ENCODE data around the gene KNDC1.
"Not testable (repeated sequence)": the region's sequence is repeated elsewhere in the genome, so short reads cannot be mapped to it uniquely, and the experiment has no call there.

Gene KNDC1

GRCh38 chr10:133131734-133132472, 28.1 kb upstream of the KNDC1 start:
- CTCF ChIA-PET = interaction anchor here (0.6 to 1.4 kb wide), 2 partner anchors 12 to 227 kb away, joined by 3 to 4 read pairs; no protein-coding TSS in a partner anchor

GRCh38 chr10:133132473-133133291, 27.3 kb upstream of the KNDC1 start:
- TF ChIP-seq FOXM1 (IDR thresholded peaks at IDR 0.05; ENCODE audit: borderline replicate concordance) = no peak
- no peak for TF ChIP-seq FOXA1 (IDR thresholded peaks at IDR 0.05)
- TF ChIP-seq ARNT (IDR thresholded peaks at IDR 0.05) = no peak
- TF ChIP-seq ZNF384 (IDR thresholded peaks at IDR 0.05) = no peak
- ChIA-PET CTCF (interaction anchor here (1.4 kb wide), 1 partner anchor 11 kb away, joined by 4 read pairs; no protein-coding TSS in a partner anchor), POLR2A (no interaction called here)
- DNase-seq (ENCODE audit: extremely low spot score) = no peak

More at GRCh38 chr10:133131734-133132472, 28.1 kb upstream of the KNDC1 start:
- no peak for DNase-seq (ENCODE audit: extremely low spot score)
- TF ChIP-seq NFRKB (IDR thresholded peaks at IDR 0.05) (no peak), ARNT (IDR thresholded peaks at IDR 0.05) (no peak), BHLHE40 (IDR thresholded peaks at IDR 0.05; ENCODE audit: borderline replicate concordance) (no peak), HDGF (IDR thresholded peaks at IDR 0.05; ENCODE audit: borderline replicate concordance) (no peak), LEF1 (IDR thresholded peaks at IDR 0.05; ENCODE audit: borderline replicate concordance) (no peak), ELF4 (IDR thresholded peaks at IDR 0.05) (no peak), CTBP1 (IDR thresholded peaks at IDR 0.05; ENCODE audit: borderline replicate concordance) (no peak), FOXK2 (IDR thresholded peaks at IDR 0.05) (no peak), SP1 (IDR thresholded peaks at IDR 0.05) (no peak), FOXA1 (IDR thresholded peaks at IDR 0.05) (no peak), TARDBP (IDR thresholded peaks at IDR 0.05) (no peak), ZNF384 (IDR thresholded peaks at IDR 0.05) (no peak), FOXM1 (IDR thresholded peaks at IDR 0.05; ENCODE audit: borderline replicate concordance) (no peak), PKNOX1 (IDR thresholded peaks at IDR 0.05) (no peak), L3MBTL2 (conservative IDR thresholded peaks at IDR 0.05) (no peak)
- POLR2A ChIA-PET = no interaction called here

GRCh38 chr10:133133471-133134231, 26.4 kb upstream of the KNDC1 start:
- ChIA-PET POLR2A (no interaction called here), CTCF (interaction anchor here (1.4 kb wide), 1 partner anchor 10 kb away, joined by 4 read pairs; no protein-coding TSS in a partner anchor)
- no peak for DNase-seq (ENCODE audit: extremely low spot score)
- TF ChIP-seq FOXA1 (IDR thresholded peaks at IDR 0.05) = no peak
- TF ChIP-seq ARNT (IDR thresholded peaks at IDR 0.05) = no peak
- no peak for TF ChIP-seq TARDBP (IDR thresholded peaks at IDR 0.05)
- no peak for TF ChIP-seq SUZ12 (IDR thresholded peaks at IDR 0.05)
- TF ChIP-seq LEF1 (IDR thresholded peaks at IDR 0.05; ENCODE audit: borderline replicate concordance) = no peak

GRCh38 chr10:133134411-133135115, 25.5 kb upstream of the KNDC1 start:
- no peak for TF ChIP-seq ZNF384 (IDR thresholded peaks at IDR 0.05)
- TF ChIP-seq FOXA1 (IDR thresholded peaks at IDR 0.05) = no peak
- TF ChIP-seq LEF1 (IDR thresholded peaks at IDR 0.05; ENCODE audit: borderline replicate concordance) = no peak
- TF ChIP-seq CTBP1 (IDR thresholded peaks at IDR 0.05; ENCODE audit: borderline replicate concordance) = no peak
- TF ChIP-seq NFRKB (IDR thresholded peaks at IDR 0.05) = no peak
- no peak for TF ChIP-seq PKNOX1 (IDR thresholded peaks at IDR 0.05)
- no peak for TF ChIP-seq ARNT (IDR thresholded peaks at IDR 0.05)
- no peak for TF ChIP-seq L3MBTL2 (conservative IDR thresholded peaks at IDR 0.05)
- TF ChIP-seq SUZ12 (IDR thresholded peaks at IDR 0.05) = no peak
- TF ChIP-seq HDGF (IDR thresholded peaks at IDR 0.05; ENCODE audit: borderline replicate concordance) = no peak
- no peak for TF ChIP-seq BHLHE40 (IDR thresholded peaks at IDR 0.05; ENCODE audit: borderline replicate concordance)
- TF ChIP-seq FOXM1 (IDR thresholded peaks at IDR 0.05; ENCODE audit: borderline replicate concordance) = no peak
- no peak for TF ChIP-seq TARDBP (IDR thresholded peaks at IDR 0.05)
- no peak for TF ChIP-seq ELF4 (IDR thresholded peaks at IDR 0.05)
- no peak for TF ChIP-seq FOXK2 (IDR thresholded peaks at IDR 0.05)
- TF ChIP-seq SP1 (IDR thresholded peaks at IDR 0.05) = no peak
- no peak for DNase-seq (ENCODE audit: extremely low spot score)
- CTCF ChIA-PET = no interaction called here
- POLR2A ChIA-PET = interaction anchor here (0.6 kb wide), 1 partner anchor 11 kb away, joined by 3 read pairs; no protein-coding TSS in a partner anchor

GRCh38 chr10:133135116-133135465, 24.9 kb upstream of the KNDC1 start:
- POLR2A ChIA-PET = interaction anchor here (0.6 kb wide), 1 partner anchor 10 kb away, joined by 3 read pairs; no protein-coding TSS in a partner anchor
- DNase-seq (ENCODE audit: extremely low spot score) = no peak
- CTCF ChIA-PET = no interaction called here
- TF ChIP-seq ZNF384 (IDR thresholded peaks at IDR 0.05) = no peak
- TF ChIP-seq TARDBP (IDR thresholded peaks at IDR 0.05) = no peak
- TF ChIP-seq FOXK2 (IDR thresholded peaks at IDR 0.05) = no peak
- no peak for TF ChIP-seq PKNOX1 (IDR thresholded peaks at IDR 0.05)
- no peak for TF ChIP-seq BHLHE40 (IDR thresholded peaks at IDR 0.05; ENCODE audit: borderline replicate concordance)
- TF ChIP-seq ELF4 (IDR thresholded peaks at IDR 0.05) = no peak
- TF ChIP-seq NFRKB (IDR thresholded peaks at IDR 0.05) = no peak
- TF ChIP-seq FOXM1 (IDR thresholded peaks at IDR 0.05; ENCODE audit: borderline replicate concordance) = no peak
- TF ChIP-seq ARNT (IDR thresholded peaks at IDR 0.05) = no peak
- TF ChIP-seq SP1 (IDR thresholded peaks at IDR 0.05) = no peak
- TF ChIP-seq L3MBTL2 (conservative IDR thresholded peaks at IDR 0.05) = no peak
- no peak for TF ChIP-seq CTBP1 (IDR thresholded peaks at IDR 0.05; ENCODE audit: borderline replicate concordance)
- TF ChIP-seq SUZ12 (IDR thresholded peaks at IDR 0.05) = no peak
- no peak for TF ChIP-seq HDGF (IDR thresholded peaks at IDR 0.05; ENCODE audit: borderline replicate concordance)
- no peak for TF ChIP-seq LEF1 (IDR thresholded peaks at IDR 0.05; ENCODE audit: borderline replicate concordance)
- no peak for TF ChIP-seq FOXA1 (IDR thresholded peaks at IDR 0.05)

GRCh38 chr10:133137486-133138145, 22.4 kb upstream of the KNDC1 start:
- CTCF ChIA-PET, POLR2A ChIA-PET: not testable (repeated sequence)

More at GRCh38 chr10:133137486-133138145, 22.4 kb upstream of the KNDC1 start:
- DNase-seq (ENCODE audit: extremely low spot score) = not testable (repeated sequence)

Measured in HEK293T (cell line).